ENCODE data around the gene TM4SF4. TPM values are rescaled to one million over a fixed set of nuclear protein-coding genes. Genes with fewer than 3 reads are reported as not detected.

The TM4SF4 gene
- total RNA-seq, 1 donor from 2014 or later, result not detected

DNA sequence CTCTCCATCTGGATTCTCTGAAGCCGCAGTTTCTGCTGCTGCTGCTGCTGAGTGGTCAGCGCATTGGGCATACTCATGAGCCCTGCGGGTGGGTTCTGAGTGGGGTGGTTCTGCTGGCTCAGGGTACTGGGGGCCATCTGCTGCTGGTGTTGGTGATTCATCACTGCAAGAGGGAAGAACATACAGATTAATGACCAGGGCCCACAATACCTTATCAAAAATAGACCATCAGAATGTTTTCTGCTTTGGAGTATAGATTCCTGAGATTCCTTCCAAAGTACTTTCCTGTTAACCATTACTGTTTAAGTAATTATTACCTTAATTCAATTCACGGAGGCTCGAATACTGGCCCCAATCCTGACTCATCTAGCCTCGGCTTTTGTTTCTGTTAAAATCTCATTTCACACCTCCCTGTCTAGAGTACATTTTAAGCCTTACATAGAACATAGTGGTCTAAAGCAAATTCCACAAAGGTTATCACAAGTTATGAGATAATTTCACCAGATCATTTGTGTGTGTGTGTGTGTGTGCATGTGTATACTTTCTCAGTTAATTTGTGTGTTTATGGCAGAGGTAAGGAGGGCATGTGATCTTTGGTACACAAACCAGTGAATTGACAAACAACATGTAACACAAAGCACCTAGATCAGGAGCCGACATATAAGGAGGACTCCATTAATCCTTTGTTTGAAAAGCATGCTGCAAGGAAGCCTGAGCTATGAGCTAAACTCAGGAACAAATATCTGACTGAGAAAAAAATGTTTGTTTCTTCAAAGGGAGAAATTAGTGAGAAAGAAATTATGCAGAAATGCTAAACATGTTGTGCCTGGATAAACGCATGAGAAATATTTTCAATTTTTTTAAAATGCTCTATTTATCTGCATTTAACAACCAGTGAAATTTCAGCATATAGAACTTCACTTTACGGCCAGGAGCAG lies 68.1 kb downstream of the TM4SF4 start:
- H3K27me3 Mint-ChIP-seq (ENCODE audit: insufficient read depth, low read depth), result no peaks in the 10 kb centered on the region
- H3K4me1 Mint-ChIP-seq, result peaks cover 27% of the 10 kb centered on the region
- Histone ChIP-seq H3K27me3 (no peaks in the 10 kb centered on the region), H3K4me1 (peaks cover 6% of the 10 kb centered on the region), H3K9me3 (ENCODE audit: low read depth) (no peaks in the 10 kb centered on the region), H2AFZ (replicated peaks) (no peak overlapping the region), H3K9ac (no peak overlapping the region), H3K36me3 (no peaks in the 10 kb centered on the region), H3K79me2 (ENCODE audit: low read depth) (no peaks in the 10 kb centered on the region), H3K27ac (no peak overlapping the region), H3F3A (ENCODE audit: low read depth) (no peaks in the 10 kb centered on the region), H4K20me1 (ENCODE audit: low read depth) (no peaks in the 10 kb centered on the region), H3K4me3 (no peak overlapping the region), H3K4me2 (no peak overlapping the region)
- H3K9me3 Mint-ChIP-seq, result no peaks in the 10 kb centered on the region
- peaks cover 20% of the 10 kb centered on the region for H3K36me3 Mint-ChIP-seq
- TF ChIP-seq, protein P1, sequence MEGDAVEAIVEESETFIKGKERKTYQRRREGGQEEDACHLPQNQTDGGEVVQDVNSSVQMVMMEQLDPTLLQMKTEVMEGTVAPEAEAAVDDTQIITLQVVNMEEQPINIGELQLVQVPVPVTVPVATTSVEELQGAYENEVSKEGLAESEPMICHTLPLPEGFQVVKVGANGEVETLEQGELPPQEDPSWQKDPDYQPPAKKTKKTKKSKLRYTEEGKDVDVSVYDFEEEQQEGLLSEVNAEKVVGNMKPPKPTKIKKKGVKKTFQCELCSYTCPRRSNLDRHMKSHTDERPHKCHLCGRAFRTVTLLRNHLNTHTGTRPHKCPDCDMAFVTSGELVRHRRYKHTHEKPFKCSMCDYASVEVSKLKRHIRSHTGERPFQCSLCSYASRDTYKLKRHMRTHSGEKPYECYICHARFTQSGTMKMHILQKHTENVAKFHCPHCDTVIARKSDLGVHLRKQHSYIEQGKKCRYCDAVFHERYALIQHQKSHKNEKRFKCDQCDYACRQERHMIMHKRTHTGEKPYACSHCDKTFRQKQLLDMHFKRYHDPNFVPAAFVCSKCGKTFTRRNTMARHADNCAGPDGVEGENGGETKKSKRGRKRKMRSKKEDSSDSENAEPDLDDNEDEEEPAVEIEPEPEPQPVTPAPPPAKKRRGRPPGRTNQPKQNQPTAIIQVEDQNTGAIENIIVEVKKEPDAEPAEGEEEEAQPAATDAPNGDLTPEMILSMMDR (IDR thresholded peaks at IDR 0.05), result no peak
- no peak for TF ChIP-seq EZH2phosphoT487 (IDR thresholded peaks at IDR 0.05)
- no peak for TF ChIP-seq EZH2 (IDR thresholded peaks at IDR 0.05)
- H3K4me3 Mint-ChIP-seq, result no peak overlapping the region
- no peak for DNase-seq (ENCODE audit: low spot score)
- peak overlapping the region; percentile 4 for H3K27ac Mint-ChIP-seq

DNA sequence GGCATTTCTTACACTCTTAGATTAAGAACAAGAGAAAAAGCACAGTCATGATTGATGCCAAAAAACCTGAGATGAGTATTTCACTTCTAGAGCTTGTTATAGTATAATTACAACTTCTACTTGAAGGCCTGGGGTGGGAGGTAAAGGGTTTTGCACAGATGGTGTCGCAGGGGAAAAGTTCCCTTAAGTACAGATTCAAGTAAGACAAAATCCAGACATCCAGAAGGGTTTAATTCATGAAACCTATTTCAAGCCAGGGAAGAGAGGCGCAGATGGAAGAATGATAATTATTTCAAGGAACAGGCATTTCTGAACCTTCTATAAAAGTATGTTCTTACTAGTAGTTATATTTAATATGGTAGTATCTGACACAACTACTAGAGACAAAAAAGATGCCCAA lies 70.6 kb downstream of the TM4SF4 start:
- Mint-ChIP-seq H3K4me3 (no peak overlapping the region), H3K9me3 (no peaks in the 10 kb centered on the region), H3K27me3 (ENCODE audit: insufficient read depth, low read depth) (no peaks in the 10 kb centered on the region), H3K4me1 (peaks cover 18% of the 10 kb centered on the region), H3K27ac (no peak overlapping the region), H3K36me3 (peaks cover 26% of the 10 kb centered on the region)
- no peak overlapping the region for H2AFZ ChIP-seq (replicated peaks)
- H3K36me3 ChIP-seq, result no peaks in the 10 kb centered on the region
- no peak overlapping the region for H3K27ac ChIP-seq
- no peaks in the 10 kb centered on the region for H3K27me3 ChIP-seq
- DNase-seq (ENCODE audit: low spot score), result no peak
- H3K4me3 ChIP-seq, result no peak overlapping the region
- H3K9ac ChIP-seq, result no peak overlapping the region
- no peak overlapping the region for H3K4me2 ChIP-seq
- H3K9me3 ChIP-seq (ENCODE audit: low read depth), result no peaks in the 10 kb centered on the region
- no peaks in the 10 kb centered on the region for H3K79me2 ChIP-seq (ENCODE audit: low read depth)
- H3F3A ChIP-seq (ENCODE audit: low read depth), result no peaks in the 10 kb centered on the region
- no peaks in the 10 kb centered on the region for H4K20me1 ChIP-seq (ENCODE audit: low read depth)
- TF ChIP-seq, protein P1 (IDR thresholded peaks at IDR 0.05), result no peak
- no peak for TF ChIP-seq EZH2phosphoT487 (IDR thresholded peaks at IDR 0.05)
- TF ChIP-seq EZH2 (IDR thresholded peaks at IDR 0.05), result no peak
- H3K4me1 ChIP-seq, result peaks cover 11% of the 10 kb centered on the region

DNA sequence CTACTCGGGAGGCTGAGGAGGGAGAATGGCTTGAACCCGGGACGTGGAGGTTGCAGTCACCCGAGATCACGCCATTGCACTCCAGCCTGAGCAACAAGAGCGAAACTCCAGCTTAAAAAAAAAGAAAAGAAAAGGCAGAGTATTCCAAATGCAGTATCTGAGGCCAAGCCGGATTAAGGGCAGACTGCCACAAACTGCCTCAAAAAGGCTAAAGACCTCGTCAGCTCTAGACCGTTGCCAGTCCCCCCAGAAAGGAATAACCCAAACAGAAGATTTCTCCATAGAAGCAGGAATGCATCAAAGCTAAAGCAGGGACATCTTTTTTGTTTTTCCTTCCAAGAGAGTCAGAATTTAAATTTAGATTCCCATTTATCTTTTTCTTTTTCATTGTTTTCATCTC lies 72.9 kb downstream of the TM4SF4 start:
- Mint-ChIP-seq H3K4me3 (no peak overlapping the region), H3K4me1 (peaks cover 15% of the 10 kb centered on the region), H3K27me3 (ENCODE audit: insufficient read depth, low read depth) (no peaks in the 10 kb centered on the region), H3K9me3 (no peaks in the 10 kb centered on the region), H3K36me3 (peaks cover 15% of the 10 kb centered on the region), H3K27ac (no peak overlapping the region)
- TF ChIP-seq, protein P1 (IDR thresholded peaks at IDR 0.05), result no peak
- TF ChIP-seq EZH2 (IDR thresholded peaks at IDR 0.05) (no peak), EZH2phosphoT487 (IDR thresholded peaks at IDR 0.05) (no peak)
- no peaks in the 10 kb centered on the region for H3K27me3 ChIP-seq
- H3K4me3 ChIP-seq, result no peak overlapping the region
- no peak for DNase-seq (ENCODE audit: low spot score)
- no peak overlapping the region for H3K27ac ChIP-seq
- H3K36me3 ChIP-seq, result no peaks in the 10 kb centered on the region
- no peaks in the 10 kb centered on the region for H3K79me2 ChIP-seq (ENCODE audit: low read depth)
- no peak overlapping the region for H3K4me2 ChIP-seq
- peaks cover 7% of the 10 kb centered on the region for H3F3A ChIP-seq (ENCODE audit: low read depth)
- H3K9me3 ChIP-seq (ENCODE audit: low read depth), result no peaks in the 10 kb centered on the region
- peaks cover 20% of the 10 kb centered on the region for H3K4me1 ChIP-seq
- H3K9ac ChIP-seq, result no peak overlapping the region
- no peaks in the 10 kb centered on the region for H4K20me1 ChIP-seq (ENCODE audit: low read depth)
- H2AFZ ChIP-seq (replicated peaks), result no peak overlapping the region
